ENCODE results near the gene COL15A1.

DNA sequence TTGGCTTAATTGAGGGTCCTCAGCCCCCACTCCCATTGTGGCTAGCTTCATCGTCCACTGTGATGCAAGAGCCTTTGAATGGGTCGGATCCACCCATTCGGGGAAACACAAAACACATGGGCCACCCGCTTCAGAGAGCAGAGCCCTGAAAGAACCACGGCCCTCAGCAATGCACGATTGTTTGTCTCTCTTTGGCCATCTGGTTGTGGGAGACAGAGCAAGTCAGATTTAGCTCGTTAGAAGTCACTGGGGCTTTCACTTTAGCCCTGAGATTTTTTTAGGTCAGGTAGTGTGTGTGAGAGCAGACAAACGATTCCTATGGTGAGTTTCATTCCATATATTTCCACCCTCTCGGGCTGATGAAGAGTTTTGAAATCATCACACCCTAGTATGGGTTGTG is 12.9 kb upstream of the COL15A1 start:
- TF ChIP-seq, protein P1, sequence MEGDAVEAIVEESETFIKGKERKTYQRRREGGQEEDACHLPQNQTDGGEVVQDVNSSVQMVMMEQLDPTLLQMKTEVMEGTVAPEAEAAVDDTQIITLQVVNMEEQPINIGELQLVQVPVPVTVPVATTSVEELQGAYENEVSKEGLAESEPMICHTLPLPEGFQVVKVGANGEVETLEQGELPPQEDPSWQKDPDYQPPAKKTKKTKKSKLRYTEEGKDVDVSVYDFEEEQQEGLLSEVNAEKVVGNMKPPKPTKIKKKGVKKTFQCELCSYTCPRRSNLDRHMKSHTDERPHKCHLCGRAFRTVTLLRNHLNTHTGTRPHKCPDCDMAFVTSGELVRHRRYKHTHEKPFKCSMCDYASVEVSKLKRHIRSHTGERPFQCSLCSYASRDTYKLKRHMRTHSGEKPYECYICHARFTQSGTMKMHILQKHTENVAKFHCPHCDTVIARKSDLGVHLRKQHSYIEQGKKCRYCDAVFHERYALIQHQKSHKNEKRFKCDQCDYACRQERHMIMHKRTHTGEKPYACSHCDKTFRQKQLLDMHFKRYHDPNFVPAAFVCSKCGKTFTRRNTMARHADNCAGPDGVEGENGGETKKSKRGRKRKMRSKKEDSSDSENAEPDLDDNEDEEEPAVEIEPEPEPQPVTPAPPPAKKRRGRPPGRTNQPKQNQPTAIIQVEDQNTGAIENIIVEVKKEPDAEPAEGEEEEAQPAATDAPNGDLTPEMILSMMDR (IDR thresholded peaks at IDR 0.05), result no peak
- TF ChIP-seq POLR2A (IDR thresholded peaks at IDR 0.05; ENCODE audit: low read depth) (no peak), POLR2AphosphoS5 (IDR thresholded peaks at IDR 0.05) (no peak), EP300 (IDR thresholded peaks at IDR 0.05) (no peak)

Data from esophagus muscularis mucosa (tissue), 4 donors.